Measurements from ENCODE around the gene MGLL.

DNA sequence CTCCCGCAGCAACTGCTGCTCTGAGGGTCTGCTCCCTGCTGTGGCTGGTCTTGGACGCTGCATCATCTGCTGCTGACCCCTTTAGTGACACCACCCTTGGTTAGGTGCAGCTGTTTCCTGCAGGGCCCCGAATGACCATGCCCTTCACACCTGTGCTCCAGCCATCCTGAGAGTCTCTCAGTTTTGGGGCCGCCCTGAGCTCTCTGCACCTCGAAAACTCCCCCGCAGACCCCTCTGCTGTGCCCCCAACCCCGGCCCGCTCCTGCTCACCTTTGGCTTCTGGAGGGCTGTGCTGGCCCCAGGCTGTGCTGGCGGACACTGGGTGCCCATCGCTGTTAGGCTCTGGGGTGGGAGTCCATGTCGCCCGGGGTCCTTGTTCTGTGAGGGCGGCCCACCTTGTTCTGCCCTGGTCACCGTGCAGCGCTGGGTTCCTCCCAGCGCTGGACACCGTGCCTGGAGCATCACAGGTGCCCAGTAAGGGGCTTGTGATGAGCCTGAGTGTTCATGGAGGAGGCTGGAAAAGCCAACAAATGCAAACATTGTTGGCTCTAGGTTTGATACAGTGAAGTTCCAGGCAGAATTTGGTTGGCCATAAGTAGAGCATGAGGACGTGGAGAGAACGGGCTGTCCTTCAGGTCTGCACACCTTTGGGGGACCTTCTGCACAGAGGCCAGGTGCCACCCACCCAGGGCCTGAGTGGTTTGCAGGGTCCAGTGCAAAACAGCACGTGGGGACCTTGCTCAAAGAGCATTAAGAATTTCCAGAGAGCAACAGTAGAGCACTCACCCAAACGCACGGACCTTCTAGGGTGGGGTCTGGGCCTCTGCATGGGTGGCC lies 137.2 kb downstream of the MGLL start:
- TF ChIP-seq CTCF (IDR thresholded peaks at IDR 0.05): no peak
- no peak for TF ChIP-seq ZFX (IDR thresholded peaks at IDR 0.05; ENCODE audit: borderline replicate concordance)

All from 22Rv1 (cell line).